GM23248 (cell line): ENCODE data around the gene TENM3.

Experiments used
- EZH2 ChIP-seq: fragments of 200-600 bp; sonication (generic); IDR thresholded peaks from 2 replicates; pipeline ENCODE4 v1.6.1; 2018; ENCODE audit warnings: antibody characterized with exemption, mild to moderate bottlenecking; ENCODE audit not compliant: insufficient read depth, poor library complexity, severe bottlenecking
- EZH2phosphoT487 ChIP-seq: fragments of 200-600 bp; sonication (generic); IDR thresholded peaks from 2 replicates; pipeline ENCODE4 v1.6.1; 2018; ENCODE audit warnings: antibody characterized with exemption, moderate library complexity, mild to moderate bottlenecking, low read depth; ENCODE audit not compliant: insufficient read depth

GRCh38 chr4:182600856-182601255 is 357.7 kb downstream of the TENM3 start:
- no peak for TF ChIP-seq EZH2
- TF ChIP-seq EZH2phosphoT487 = no peak
